ENCODE measurements around the gene ANKRD18A. TPM values are rescaled to one million over a fixed set of nuclear protein-coding genes. Genes with fewer than 3 reads are reported as not detected.
"Not testable (repeated sequence)": the region's sequence is repeated elsewhere in the genome, so short reads cannot be mapped to it uniquely, and the experiment has no call there.

Gene ANKRD18A
- total RNA-seq, 1 donor from 2014 or later, result under 0.01 TPM

DNA sequence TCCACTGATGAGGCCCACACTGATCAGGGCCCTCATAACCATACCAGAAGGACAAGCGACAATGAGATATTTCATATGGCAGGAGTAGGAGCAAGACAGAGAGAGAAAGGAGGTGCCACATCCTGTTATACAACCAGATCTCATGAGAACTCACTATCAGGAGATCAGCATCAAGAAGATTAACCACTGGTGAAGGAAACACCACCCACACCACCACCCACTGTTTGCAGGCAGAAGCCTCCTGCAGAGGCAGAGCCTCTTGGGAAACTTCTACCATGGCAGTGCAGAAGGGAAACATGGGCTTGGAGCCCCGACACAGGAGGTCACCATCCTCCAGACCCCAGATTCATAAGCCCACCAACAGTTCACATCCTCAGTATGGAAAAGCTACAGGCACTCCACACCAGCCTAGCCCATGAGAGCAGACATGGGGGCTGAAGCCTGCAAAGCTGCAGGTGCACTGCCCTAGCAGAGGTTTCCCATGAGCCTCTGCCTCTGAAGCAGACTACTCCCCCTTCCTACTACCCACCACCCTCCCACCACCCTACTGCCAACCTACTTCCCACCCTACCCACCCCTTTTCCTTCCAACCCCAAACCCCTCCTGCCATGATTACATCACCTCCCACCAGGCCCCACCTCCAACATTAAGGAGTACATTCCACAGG is 73.8 kb downstream of the ANKRD18A start:
- H3K36me3 ChIP-seq (ENCODE audit: control insufficient read depth in 3 of 3, insufficient read depth in 3 of 3, low read length in 3 of 3); H3K4me3 ChIP-seq (ENCODE audit: low read length in 3 of 3); H3K9ac ChIP-seq (ENCODE audit: low read depth in 1 of 3, low read length in 3 of 3); H3K27ac ChIP-seq (ENCODE audit: low read depth, low read length); H3K27me3 ChIP-seq (ENCODE audit: control insufficient read depth in 3 of 3, insufficient read depth in 3 of 3, low read length in 3 of 3); H3K4me1 ChIP-seq (ENCODE audit: control insufficient read depth in 3 of 3, insufficient read depth in 3 of 3, low read length in 3 of 3); H3K9me3 ChIP-seq (ENCODE audit: control insufficient read depth in 3 of 3, low read length in 3 of 3): not testable (repeated sequence)

DNA sequence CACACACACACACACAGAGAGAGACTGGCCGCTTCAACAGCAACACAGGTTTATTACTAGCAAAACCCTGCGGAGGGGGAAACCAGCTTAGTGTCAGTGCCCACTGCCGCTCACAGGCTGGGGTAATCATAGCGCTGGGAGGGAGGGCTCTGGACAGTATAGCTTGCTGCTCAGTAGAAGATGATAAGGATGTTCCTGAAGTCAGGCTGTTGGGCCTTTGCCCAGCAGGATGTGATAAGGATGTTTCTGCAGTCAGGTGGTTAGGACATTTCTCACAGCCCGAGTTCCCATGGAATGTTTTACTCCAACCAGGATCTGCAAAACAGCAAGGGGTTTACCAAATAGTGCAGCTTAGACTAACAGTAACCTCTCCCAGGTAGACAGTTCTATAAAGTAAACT is 79.9 kb downstream of the ANKRD18A start:
- not testable (repeated sequence) for H3K4me1 ChIP-seq (ENCODE audit: control insufficient read depth in 3 of 3, insufficient read depth in 3 of 3, low read length in 3 of 3); H3K36me3 ChIP-seq (ENCODE audit: control insufficient read depth in 3 of 3, insufficient read depth in 3 of 3, low read length in 3 of 3); H3K27ac ChIP-seq (ENCODE audit: low read depth, low read length); H3K4me3 ChIP-seq (ENCODE audit: low read length in 3 of 3); H3K27me3 ChIP-seq (ENCODE audit: control insufficient read depth in 3 of 3, insufficient read depth in 3 of 3, low read length in 3 of 3); H3K9ac ChIP-seq (ENCODE audit: low read depth in 1 of 3, low read length in 3 of 3); H3K9me3 ChIP-seq (ENCODE audit: control insufficient read depth in 3 of 3, low read length in 3 of 3)

- Histone ChIP-seq H3K4me1 (ENCODE audit: control insufficient read depth in 3 of 3, insufficient read depth in 3 of 3, low read length in 3 of 3) (no peaks in the 10 kb centered on the region), H3K9me3 (ENCODE audit: control insufficient read depth in 3 of 3, low read length in 3 of 3) (no peaks in the 10 kb centered on the region)
These were observed 91.1 kb downstream of the ANKRD18A start for GRCh38 chr9:38529317-38529716.

GRCh38 chr9:38527503-38527902 is 92.9 kb downstream of the ANKRD18A start:
- no peak overlapping the region for H3K9ac ChIP-seq (ENCODE audit: low read depth in 1 of 3, low read length in 3 of 3)
- no peaks in the 10 kb centered on the region for H3K36me3 ChIP-seq (ENCODE audit: control insufficient read depth in 3 of 3, insufficient read depth in 3 of 3, low read length in 3 of 3)
- no peak overlapping the region for H3K27ac ChIP-seq (ENCODE audit: low read depth, low read length)
- H3K4me3 ChIP-seq (ENCODE audit: low read length in 3 of 3), result no peak overlapping the region
- H3K4me1 ChIP-seq (ENCODE audit: control insufficient read depth in 3 of 3, insufficient read depth in 3 of 3, low read length in 3 of 3), result no peaks in the 10 kb centered on the region
- peaks cover 0 to 9% (median 0%) of the 10 kb centered on the region in 3 donors for H3K27me3 ChIP-seq (ENCODE audit: control insufficient read depth in 3 of 3, insufficient read depth in 3 of 3, low read length in 3 of 3)
- H3K9me3 ChIP-seq (ENCODE audit: control insufficient read depth in 3 of 3, low read length in 3 of 3), result no peaks in the 10 kb centered on the region

More at GRCh38 chr9:38529317-38529716, 91.1 kb downstream of the ANKRD18A start:
- Histone ChIP-seq H3K36me3 (ENCODE audit: control insufficient read depth in 3 of 3, insufficient read depth in 3 of 3, low read length in 3 of 3) (no peaks in the 10 kb centered on the region), H3K4me3 (ENCODE audit: low read length in 3 of 3) (no peak overlapping the region), H3K9ac (ENCODE audit: low read depth in 1 of 3, low read length in 3 of 3) (no peak overlapping the region), H3K27ac (ENCODE audit: low read depth, low read length) (no peak overlapping the region), H3K27me3 (ENCODE audit: control insufficient read depth in 3 of 3, insufficient read depth in 3 of 3, low read length in 3 of 3) (peaks cover 0 to 5% (median 0%) of the 10 kb centered on the region in 3 donors)

DNA sequence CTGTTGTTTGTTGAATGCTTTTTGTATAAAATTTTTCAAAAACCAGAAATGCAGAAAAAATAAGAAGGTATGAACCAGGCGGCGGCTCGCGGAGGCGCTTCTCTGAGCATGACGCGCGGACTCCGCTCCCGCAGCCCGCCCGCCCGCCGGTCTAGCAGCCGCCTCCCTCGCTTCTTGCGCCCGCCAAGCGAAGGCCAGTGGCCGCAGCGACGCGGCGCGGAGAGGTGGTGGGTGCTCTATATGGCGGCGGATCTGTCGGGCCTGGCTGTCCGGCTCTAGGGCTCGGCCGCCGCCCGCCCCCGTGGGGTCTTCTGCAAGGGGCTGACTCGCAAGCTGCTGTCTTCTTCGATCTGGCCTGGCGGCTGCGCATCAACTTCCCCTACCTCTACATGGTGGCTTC is 93.8 kb downstream of the ANKRD18A start:
- Histone ChIP-seq H3K9ac (ENCODE audit: low read depth in 1 of 3, low read length in 3 of 3) (no peak overlapping the region), H3K36me3 (ENCODE audit: control insufficient read depth in 3 of 3, insufficient read depth in 3 of 3, low read length in 3 of 3) (no peaks in the 10 kb centered on the region), H3K27me3 (ENCODE audit: control insufficient read depth in 3 of 3, insufficient read depth in 3 of 3, low read length in 3 of 3) (peaks cover 0 to 13% (median 0%) of the 10 kb centered on the region in 3 donors), H3K4me3 (ENCODE audit: low read length in 3 of 3) (no peak overlapping the region), H3K9me3 (ENCODE audit: control insufficient read depth in 3 of 3, low read length in 3 of 3) (no peaks in the 10 kb centered on the region), H3K4me1 (ENCODE audit: control insufficient read depth in 3 of 3, insufficient read depth in 3 of 3, low read length in 3 of 3) (no peaks in the 10 kb centered on the region), H3K27ac (ENCODE audit: low read depth, low read length) (no peak overlapping the region)

GRCh38 chr9:38523121-38523520 is 97.3 kb downstream of the ANKRD18A start:
- no peak overlapping the region for H3K9ac ChIP-seq (ENCODE audit: low read depth in 1 of 3, low read length in 3 of 3)
- H3K27me3 ChIP-seq (ENCODE audit: control insufficient read depth in 3 of 3, insufficient read depth in 3 of 3, low read length in 3 of 3), result peaks cover 0 to 14% (median 0%) of the 10 kb centered on the region in 3 donors
- no peak overlapping the region for H3K4me3 ChIP-seq (ENCODE audit: low read length in 3 of 3)
- H3K4me1 ChIP-seq (ENCODE audit: control insufficient read depth in 3 of 3, insufficient read depth in 3 of 3, low read length in 3 of 3), result no peaks in the 10 kb centered on the region
- no peaks in the 10 kb centered on the region for H3K36me3 ChIP-seq (ENCODE audit: control insufficient read depth in 3 of 3, insufficient read depth in 3 of 3, low read length in 3 of 3)
- H3K27ac ChIP-seq (ENCODE audit: low read depth, low read length), result no peak overlapping the region
- H3K9me3 ChIP-seq (ENCODE audit: control insufficient read depth in 3 of 3, low read length in 3 of 3), result no peaks in the 10 kb centered on the region

DNA sequence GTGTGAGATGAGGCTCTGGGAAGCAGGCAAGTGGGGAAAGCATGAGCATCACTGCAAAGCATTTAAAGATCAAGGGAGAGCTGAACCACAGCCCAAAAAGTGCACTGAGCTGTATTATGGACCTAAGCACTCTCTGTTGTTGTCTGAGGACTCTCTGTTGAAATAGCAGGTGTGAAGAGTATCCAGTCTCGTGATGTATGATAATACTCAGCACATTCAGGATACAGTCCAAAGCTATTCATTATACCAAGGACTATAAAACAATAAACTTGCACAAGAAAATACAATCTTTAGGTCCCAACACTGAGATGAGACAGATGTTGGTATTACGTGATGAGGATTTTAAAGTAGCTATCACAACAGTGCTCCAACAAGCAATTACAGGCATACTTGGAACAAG is 98.6 kb downstream of the ANKRD18A start:
- no peaks in the 10 kb centered on the region for H3K4me1 ChIP-seq (ENCODE audit: control insufficient read depth in 3 of 3, insufficient read depth in 3 of 3, low read length in 3 of 3)
- H3K4me3 ChIP-seq (ENCODE audit: low read length in 3 of 3), result no peak overlapping the region
- H3K9ac ChIP-seq (ENCODE audit: low read depth in 1 of 3, low read length in 3 of 3), result no peak overlapping the region
- peaks cover 0 to 10% (median 0%) of the 10 kb centered on the region in 3 donors for H3K27me3 ChIP-seq (ENCODE audit: control insufficient read depth in 3 of 3, insufficient read depth in 3 of 3, low read length in 3 of 3)
- no peaks in the 10 kb centered on the region for H3K36me3 ChIP-seq (ENCODE audit: control insufficient read depth in 3 of 3, insufficient read depth in 3 of 3, low read length in 3 of 3)
- no peaks in the 10 kb centered on the region for H3K9me3 ChIP-seq (ENCODE audit: control insufficient read depth in 3 of 3, low read length in 3 of 3)
- H3K27ac ChIP-seq (ENCODE audit: low read depth, low read length), result no peak overlapping the region

Small RNA genes lying within 50 kb of the gene (small RNA-seq; reads per million reads assigned to genes)
- not detected for gene AL390726.1
- gene AL390726.2, result not detected
- not detected for gene AL390726.3
- not detected for gene AL390726.4
- not detected for gene AL390726.5

Other genes starting within 250 kb of the ANKRD18A start
- 11.5 TPM for gene ALDH1B1, start 227.9 kb downstream of the ANKRD18A start, total RNA-seq
- gene IGFBPL1, start 196.1 kb downstream of the ANKRD18A start, total RNA-seq, result 1.0 TPM
- gene FAM240B, start 99.5 kb upstream of the ANKRD18A start, total RNA-seq, result not detected

Measured in skeletal muscle tissue (tissue), 5 donors.